Stimulated activated CD4-positive, alpha-beta T cell treated with anti-CD3 and anti-CD28 coated beads, Interleukin-15, amount 100 ng/mL, for 24 hours (primary cell): ENCODE data around the gene WNT5A.

Source experiments
- DNase-seq: peaks from one replicate; pipeline ENCODE4 v3.0.0-alpha.2; 2020

WNT5A gene

GRCh38 chr3:55442861-55443260, 44.2 kb downstream of the WNT5A start:
- DNase-seq: no peak

GRCh38 chr3:55441499-55441898, 45.6 kb downstream of the WNT5A start:
- DNase-seq: no peak

- no peak for DNase-seq
These were observed 46.9 kb downstream of the WNT5A start for GRCh38 chr3:55440104-55440708.

- no peak for DNase-seq
These were observed 47.4 kb downstream of the WNT5A start for GRCh38 chr3:55439657-55440056.

GRCh38 chr3:55436644-55437043, 50.5 kb downstream of the WNT5A start:
- no peak for DNase-seq

GRCh38 chr3:55435491-55435890, 51.6 kb downstream of the WNT5A start:
- no peak for DNase-seq

- peak; percentile 23 for DNase-seq
These were observed 52.3 kb downstream of the WNT5A start for GRCh38 chr3:55434789-55435188.

- no peak for DNase-seq
These were observed 56.1 kb downstream of the WNT5A start for GRCh38 chr3:55431041-55431440.

GRCh38 chr3:55427739-55428138, 59.4 kb downstream of the WNT5A start:
- DNase-seq: no peak

- no peak for DNase-seq
These were observed 60.6 kb downstream of the WNT5A start for GRCh38 chr3:55426486-55426885.

GRCh38 chr3:55423782-55424181, 63.3 kb downstream of the WNT5A start:
- no peak for DNase-seq

- DNase-seq: no peak
These were observed 69.9 kb downstream of the WNT5A start for GRCh38 chr3:55417211-55417610.

GRCh38 chr3:55416331-55416821, 70.7 kb downstream of the WNT5A start:
- DNase-seq: no peak
